A549 treated with Mapracorat at 1 μM for 4 hours (cell line): Measurements from ENCODE around the gene PLA2G15. TPM values are rescaled to one million over a fixed set of nuclear protein-coding genes. Genes with fewer than 3 reads are reported as not detected.

Experiments used
- total RNA-seq: library from RNA; stranded (reverse); fragments of 200-300 nt; extraction: Qiagen RNA extraction; gene quantifications from 5 replicates; pipeline ENCODE4 v1.2.3, GENCODE V29; 2022

The PLA2G15 gene, protein sequence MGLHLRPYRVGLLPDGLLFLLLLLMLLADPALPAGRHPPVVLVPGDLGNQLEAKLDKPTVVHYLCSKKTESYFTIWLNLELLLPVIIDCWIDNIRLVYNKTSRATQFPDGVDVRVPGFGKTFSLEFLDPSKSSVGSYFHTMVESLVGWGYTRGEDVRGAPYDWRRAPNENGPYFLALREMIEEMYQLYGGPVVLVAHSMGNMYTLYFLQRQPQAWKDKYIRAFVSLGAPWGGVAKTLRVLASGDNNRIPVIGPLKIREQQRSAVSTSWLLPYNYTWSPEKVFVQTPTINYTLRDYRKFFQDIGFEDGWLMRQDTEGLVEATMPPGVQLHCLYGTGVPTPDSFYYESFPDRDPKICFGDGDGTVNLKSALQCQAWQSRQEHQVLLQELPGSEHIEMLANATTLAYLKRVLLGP
- 14.4 to 16.7 TPM (median 14.7 TPM) in 5 replicates for total RNA-seq

GRCh38 chr16:68244903-68245853, at the start of gene PLA2G15:
Gene PLA2G15 (plus strand): TSS chr16:68245373. CDS start chr16:68245427, 54 bp downstream.

GRCh38 chr16:68235887-68236136, 9.4 kb upstream of the PLA2G15 start, which contains the start of gene ESRP2:
Gene ESRP2 (minus strand): TSS chr16:68236127. CDS start chr16:68236045, 82 bp downstream.

GRCh38 chr16:68264128-68265077, 19.2 kb downstream of the PLA2G15 start, which contains the start of gene SLC7A6:
Gene SLC7A6 (plus strand): TSS chr16:68264526. CDS start chr16:68274727, 10,201 bp downstream.

Other genes starting within 250 kb of the PLA2G15 start
- not detected in 5 replicates for gene DPEP2, start 245.9 kb upstream of the PLA2G15 start, total RNA-seq
- not detected in 5 replicates for gene DPEP2NB, start 229.5 kb upstream of the PLA2G15 start, total RNA-seq
- 17.7 to 20.1 TPM (median 20.0 TPM) in 5 replicates for gene DDX28, start 222.1 kb upstream of the PLA2G15 start, total RNA-seq
- 14.5 to 17.1 TPM (median 16.6 TPM) in 5 replicates for gene DUS2, start 222.1 kb upstream of the PLA2G15 start, total RNA-seq
- 12.3 to 15.2 TPM (median 14.4 TPM) in 5 replicates for gene NFATC3, start 160.0 kb upstream of the PLA2G15 start, total RNA-seq
- gene ESRP2, start 9.2 kb upstream of the PLA2G15 start, total RNA-seq: 0.06 to 0.34 TPM (median 0.09 TPM) in 4 of 5 replicates, not detected in the other
- gene SLC7A6, start 19.2 kb downstream of the PLA2G15 start, total RNA-seq: 27.2 to 35.7 TPM (median 30.9 TPM) in 5 replicates
- gene SLC7A6OS, start 65.6 kb downstream of the PLA2G15 start, total RNA-seq: 9.7 to 12.3 TPM (median 10.8 TPM) in 5 replicates
- gene PRMT7, start 65.6 kb downstream of the PLA2G15 start, total RNA-seq: 26.3 to 31.8 TPM (median 28.8 TPM) in 5 replicates
- gene SMPD3, start 203.1 kb downstream of the PLA2G15 start, total RNA-seq: 0.05 to 0.36 TPM (median 0.10 TPM) in 5 replicates